ENCODE measurements around the gene INPP4A. TPM values are rescaled to one million over a fixed set of nuclear protein-coding genes. Genes with fewer than 3 reads are reported as not detected.

INPP4A gene
- total and polyA plus RNA-seq, 12 donors: 3.8 to 31.2 (median 21.1) TPM

- intact Hi-C loops (cut with DNase I): no loop called here
- Histone ChIP-seq H3K9me3 (no peaks in the 10 kb centered on the region), H3K36me3 (no peaks in the 10 kb centered on the region), H3K27me3 (no peaks in the 10 kb centered on the region), H3K27ac (peak overlapping the region in 2 of 10 donors; percentile 30 to 34), H3K4me1 (peaks cover 44 to 95% (median 75%) of the 10 kb centered on the region in 9 donors), H3K4me3 (no peak overlapping the region)
- no peak for TF ChIP-seq CTCF (IDR thresholded peaks at IDR 0.05)
- 83 to 85% methylated on average over 9 of the region's 9 CpGs for WGBS, 2 donors
- DNase-seq: no peak
- no peak for ATAC-seq
Measured at GRCh38 chr2:98476192-98476868, 31.7 kb downstream of the INPP4A start.

- H3K9me3 ChIP-seq: no peaks in the 10 kb centered on the region
- no peak overlapping the region for H3K4me3 ChIP-seq
- H3K4me1 ChIP-seq: peaks cover 39 to 95% (median 73%) of the 10 kb centered on the region in 9 donors
- no peaks in the 10 kb centered on the region for H3K36me3 ChIP-seq
- H3K27ac ChIP-seq: peak overlapping the region in 2 of 10 donors; percentile 32 to 34
- TF ChIP-seq CTCF (IDR thresholded peaks at IDR 0.05): no peak
- no peaks in the 10 kb centered on the region for H3K27me3 ChIP-seq
- DNase-seq: no peak
- WGBS, 2 donors: 97 to 100% methylated on average over 10 of the region's 10 CpGs
- no peak for ATAC-seq
- intact Hi-C loops (cut with DNase I): no loop called here
Measured at GRCh38 chr2:98477036-98477435, 32.4 kb downstream of the INPP4A start.

GRCh38 chr2:98477506-98477905 lies 32.8 kb downstream of the INPP4A start:
- intact Hi-C loops (cut with DNase I): no loop called here
- WGBS, 2 donors: 95 to 98% methylated on average over 5 of the region's 5 CpGs
- Histone ChIP-seq H3K4me3 (no peak overlapping the region), H3K27ac (peak overlapping the region in 3 of 10 donors; percentile 32 to 42 (median 39)), H3K9me3 (no peaks in the 10 kb centered on the region), H3K4me1 (peaks cover 35 to 95% (median 73%) of the 10 kb centered on the region in 9 donors), H3K27me3 (no peaks in the 10 kb centered on the region), H3K36me3 (no peaks in the 10 kb centered on the region)
- no peak for DNase-seq
- TF ChIP-seq CTCF (IDR thresholded peaks at IDR 0.05): no peak
- no peak for ATAC-seq

- no peak for TF ChIP-seq CTCF (IDR thresholded peaks at IDR 0.05)
- intact Hi-C loops (cut with DNase I): no loop called here
- H3K27ac ChIP-seq: peak overlapping the region in 3 of 10 donors; percentile 32 to 42 (median 39)
- H3K27me3 ChIP-seq: no peaks in the 10 kb centered on the region
- ATAC-seq (peak in 6 of 8 donors; percentile 10 to 52 (median 32)), DNase-seq (no peak)
- no peaks in the 10 kb centered on the region for H3K9me3 ChIP-seq
- H3K4me1 ChIP-seq: peaks cover 35 to 98% (median 70%) of the 10 kb centered on the region in 9 donors
- no peaks in the 10 kb centered on the region for H3K36me3 ChIP-seq
- WGBS, 2 donors: 67 to 77% methylated on average over 8 of the region's 8 CpGs
- no peak overlapping the region for H3K4me3 ChIP-seq
Measured at GRCh38 chr2:98478088-98478551, 33.5 kb downstream of the INPP4A start.
